Measurements from ENCODE around the gene GPC1.
"Not testable (repeated sequence)": the region's sequence is repeated elsewhere in the genome, so short reads cannot be mapped to it uniquely, and the experiment has no call there.

Gene GPC1

GRCh38 chr2:240477916-240478315 lies 42.5 kb downstream of the GPC1 start:
- no peak for FAIRE-seq
- no peak for TF ChIP-seq SPI1 (IDR thresholded peaks at IDR 0.05; ENCODE audit: low read depth, low read length)
- no peak for TF ChIP-seq POLR2A (IDR thresholded peaks at IDR 0.05; ENCODE audit: low read depth, low read length)
- TF ChIP-seq TAF1 (IDR thresholded peaks at IDR 0.05; ENCODE audit: low read depth, low read length): no peak
- TF ChIP-seq POU2F2 (IDR thresholded peaks at IDR 0.05; ENCODE audit: low read depth, low read length): no peak
- TF ChIP-seq PAX5 (IDR thresholded peaks at IDR 0.05; ENCODE audit: insufficient read depth, low read length, severe bottlenecking): no peak
- TF ChIP-seq POLR2AphosphoS5 (IDR thresholded peaks at IDR 0.05; ENCODE audit: low read depth, low read length): no peak
- DNase-seq (ENCODE audit: insufficient read length, low spot score): no peak

- DNase-seq (ENCODE audit: insufficient read length, low spot score) (no peak), FAIRE-seq (no peak)
These were observed 43.1 kb downstream of the GPC1 start for GRCh38 chr2:240478346-240479110.

DNA sequence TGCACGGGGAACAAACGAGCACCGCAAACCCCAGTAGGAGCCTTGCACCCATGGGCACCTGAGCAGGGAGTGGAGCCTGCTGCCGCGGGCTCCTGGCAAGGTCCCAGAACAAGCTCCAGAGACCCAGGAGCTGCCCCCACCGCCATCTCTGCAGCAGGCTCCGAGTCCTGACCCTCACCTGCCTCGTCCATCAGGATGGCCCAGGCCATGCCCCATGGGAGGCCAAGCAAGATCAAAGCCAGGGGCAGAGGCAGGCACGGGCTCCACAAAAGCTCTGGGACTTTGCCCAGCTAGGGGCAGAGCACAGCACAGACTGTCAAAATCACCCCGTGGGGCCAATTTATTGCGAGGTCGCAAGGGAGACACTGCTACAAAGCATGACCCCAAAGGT lies 43.6 kb downstream of the GPC1 start:
- DNase-seq (ENCODE audit: insufficient read length, low spot score) (no peak), FAIRE-seq (no peak)
- no peak for TF ChIP-seq POLR2AphosphoS5 (IDR thresholded peaks at IDR 0.05; ENCODE audit: low read depth, low read length)
- no peak for TF ChIP-seq PAX5 (IDR thresholded peaks at IDR 0.05; ENCODE audit: insufficient read depth, low read length, severe bottlenecking)
- TF ChIP-seq POLR2A (IDR thresholded peaks at IDR 0.05; ENCODE audit: low read depth, low read length): no peak
- no peak for TF ChIP-seq POU2F2 (IDR thresholded peaks at IDR 0.05; ENCODE audit: low read depth, low read length)
- no peak for TF ChIP-seq TAF1 (IDR thresholded peaks at IDR 0.05; ENCODE audit: low read depth, low read length)
- TF ChIP-seq SPI1 (IDR thresholded peaks at IDR 0.05; ENCODE audit: low read depth, low read length): no peak

More at GRCh38 chr2:240478346-240479110, 43.1 kb downstream of the GPC1 start:
- TF ChIP-seq PAX5 (IDR thresholded peaks at IDR 0.05; ENCODE audit: insufficient read depth, low read length, severe bottlenecking): no peak
- TF ChIP-seq POLR2A (IDR thresholded peaks at IDR 0.05; ENCODE audit: low read depth, low read length): no peak
- TF ChIP-seq TAF1 (IDR thresholded peaks at IDR 0.05; ENCODE audit: low read depth, low read length): no peak
- no peak for TF ChIP-seq SPI1 (IDR thresholded peaks at IDR 0.05; ENCODE audit: low read depth, low read length)
- TF ChIP-seq POU2F2 (IDR thresholded peaks at IDR 0.05; ENCODE audit: low read depth, low read length): no peak
- no peak for TF ChIP-seq POLR2AphosphoS5 (IDR thresholded peaks at IDR 0.05; ENCODE audit: low read depth, low read length)

- no peak for FAIRE-seq
- no peak for TF ChIP-seq POU2F2 (IDR thresholded peaks at IDR 0.05; ENCODE audit: low read depth, low read length)
- TF ChIP-seq SPI1 (IDR thresholded peaks at IDR 0.05; ENCODE audit: low read depth, low read length): no peak
- no peak for TF ChIP-seq TAF1 (IDR thresholded peaks at IDR 0.05; ENCODE audit: low read depth, low read length)
- no peak for TF ChIP-seq POLR2A (IDR thresholded peaks at IDR 0.05; ENCODE audit: low read depth, low read length)
- no peak for TF ChIP-seq PAX5 (IDR thresholded peaks at IDR 0.05; ENCODE audit: insufficient read depth, low read length, severe bottlenecking)
- TF ChIP-seq POLR2AphosphoS5 (IDR thresholded peaks at IDR 0.05; ENCODE audit: low read depth, low read length): no peak
- DNase-seq (ENCODE audit: insufficient read length, low spot score): no peak
These were observed 45.6 kb downstream of the GPC1 start for GRCh38 chr2:240480834-240481623.

GRCh38 chr2:240481720-240482119 lies 46.3 kb downstream of the GPC1 start:
- TF ChIP-seq POLR2AphosphoS5 (IDR thresholded peaks at IDR 0.05; ENCODE audit: low read depth, low read length) (no peak), SPI1 (IDR thresholded peaks at IDR 0.05; ENCODE audit: low read depth, low read length) (no peak), PAX5 (IDR thresholded peaks at IDR 0.05; ENCODE audit: insufficient read depth, low read length, severe bottlenecking) (no peak), POLR2A (IDR thresholded peaks at IDR 0.05; ENCODE audit: low read depth, low read length) (no peak), TAF1 (IDR thresholded peaks at IDR 0.05; ENCODE audit: low read depth, low read length) (no peak), POU2F2 (IDR thresholded peaks at IDR 0.05; ENCODE audit: low read depth, low read length) (no peak)
- DNase-seq (ENCODE audit: insufficient read length, low spot score) (no peak), FAIRE-seq (no peak)

DNA sequence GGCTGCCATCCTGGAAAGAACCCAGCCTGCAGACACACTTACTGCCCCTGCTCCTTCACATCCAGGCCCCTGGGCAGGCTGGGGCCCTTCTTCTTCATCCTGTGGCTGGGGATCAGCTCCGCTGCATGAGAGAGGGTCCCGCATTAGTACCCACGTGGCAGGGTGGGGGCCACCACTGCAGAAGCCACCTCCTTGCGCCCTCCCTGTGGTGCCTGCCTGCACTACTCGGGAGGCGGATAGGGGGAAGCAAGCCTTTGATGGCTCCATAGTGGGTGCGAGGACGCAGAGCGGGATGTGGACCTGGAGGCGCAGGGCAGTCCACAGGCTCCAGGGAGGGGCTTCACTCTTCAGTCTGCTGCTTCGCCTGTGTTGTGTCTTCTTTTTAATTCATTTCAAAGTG lies 46.7 kb downstream of the GPC1 start:
- no peak for TF ChIP-seq POLR2AphosphoS5 (IDR thresholded peaks at IDR 0.05; ENCODE audit: low read depth, low read length)
- no peak for TF ChIP-seq SPI1 (IDR thresholded peaks at IDR 0.05; ENCODE audit: low read depth, low read length)
- no peak for TF ChIP-seq POLR2A (IDR thresholded peaks at IDR 0.05; ENCODE audit: low read depth, low read length)
- DNase-seq (ENCODE audit: insufficient read length, low spot score) (no peak), FAIRE-seq (no peak)

- FAIRE-seq (no peak), DNase-seq (ENCODE audit: insufficient read length, low spot score) (no peak)
- no peak for TF ChIP-seq PAX5 (IDR thresholded peaks at IDR 0.05; ENCODE audit: insufficient read depth, low read length, severe bottlenecking)
- TF ChIP-seq POU2F2 (IDR thresholded peaks at IDR 0.05; ENCODE audit: low read depth, low read length): no peak
- no peak for TF ChIP-seq TAF1 (IDR thresholded peaks at IDR 0.05; ENCODE audit: low read depth, low read length)
- TF ChIP-seq POLR2AphosphoS5 (IDR thresholded peaks at IDR 0.05; ENCODE audit: low read depth, low read length): no peak
- TF ChIP-seq SPI1 (IDR thresholded peaks at IDR 0.05; ENCODE audit: low read depth, low read length): no peak
- TF ChIP-seq POLR2A (IDR thresholded peaks at IDR 0.05; ENCODE audit: low read depth, low read length): no peak
These were observed 56.0 kb downstream of the GPC1 start for GRCh38 chr2:240491483-240491882.

DNA sequence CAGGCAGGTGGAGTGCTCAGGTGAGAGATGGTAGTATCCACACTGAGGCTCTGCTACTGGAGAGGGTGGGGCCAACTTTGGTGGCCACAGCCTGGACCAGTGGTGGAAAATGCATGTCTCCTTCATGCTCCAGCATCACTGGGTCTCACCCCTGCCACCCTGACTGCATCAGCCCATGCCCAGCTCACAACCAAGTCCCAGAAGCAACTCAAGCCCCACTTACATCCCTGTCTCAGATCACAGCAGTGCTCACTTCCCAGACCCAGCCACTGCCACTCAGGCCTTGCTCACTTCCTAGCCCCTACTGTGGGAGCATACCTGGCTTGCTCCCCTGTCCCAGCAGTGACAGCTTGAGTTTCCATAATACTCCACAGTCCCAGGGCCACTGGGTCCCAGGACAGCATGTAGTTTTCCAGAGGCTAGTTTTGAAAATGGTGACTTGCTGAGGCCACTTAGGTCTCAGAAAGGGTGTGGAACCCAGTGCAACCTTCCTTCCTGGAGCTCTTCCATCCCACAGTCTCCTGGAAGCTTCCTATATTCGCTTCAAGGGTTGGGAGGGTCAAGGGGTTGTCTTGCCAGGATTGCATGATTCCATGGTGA lies 58.8 kb downstream of the GPC1 start:
- no peak for TF ChIP-seq SPI1 (IDR thresholded peaks at IDR 0.05; ENCODE audit: low read depth, low read length)
- no peak for TF ChIP-seq POLR2A (IDR thresholded peaks at IDR 0.05; ENCODE audit: low read depth, low read length)
- no peak for TF ChIP-seq POLR2AphosphoS5 (IDR thresholded peaks at IDR 0.05; ENCODE audit: low read depth, low read length)
- no peak for TF ChIP-seq POU2F2 (IDR thresholded peaks at IDR 0.05; ENCODE audit: low read depth, low read length)
- no peak for TF ChIP-seq TAF1 (IDR thresholded peaks at IDR 0.05; ENCODE audit: low read depth, low read length)
- TF ChIP-seq PAX5 (IDR thresholded peaks at IDR 0.05; ENCODE audit: insufficient read depth, low read length, severe bottlenecking): no peak
- DNase-seq (ENCODE audit: insufficient read length, low spot score): no peak
- FAIRE-seq: no peak

DNA sequence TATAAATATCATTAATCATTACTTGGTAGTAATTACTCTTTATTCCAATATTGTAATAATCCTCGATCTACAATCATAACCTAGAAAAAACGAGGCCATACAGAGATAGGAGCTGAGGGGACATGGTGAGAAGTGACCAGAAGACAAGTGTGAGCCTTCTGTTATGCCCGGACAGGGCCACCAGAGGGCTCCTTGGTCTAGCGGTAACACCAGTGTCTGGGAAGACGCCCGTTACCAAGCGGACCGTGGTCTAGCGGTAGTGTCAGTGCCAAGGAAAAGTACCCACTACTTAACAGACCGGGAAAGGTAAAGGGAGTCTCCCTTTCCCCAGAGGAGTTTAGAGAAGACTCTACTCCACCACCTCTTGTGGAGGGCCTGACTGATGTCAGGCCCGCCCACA lies 59.5 kb downstream of the GPC1 start:
- not testable (repeated sequence) for DNase-seq (ENCODE audit: insufficient read length, low spot score); FAIRE-seq

GRCh38 chr2:240497082-240497481 lies 61.6 kb downstream of the GPC1 start:
- not testable (repeated sequence) for DNase-seq (ENCODE audit: insufficient read length, low spot score); FAIRE-seq

Measured in GM12891 (cell line).